ENCODE measurements around the gene LTBP1.

- TF ChIP-seq EZH2phosphoT487 (IDR thresholded peaks at IDR 0.05; ENCODE audit: insufficient read depth, low read depth) (no peak), EZH2 (IDR thresholded peaks at IDR 0.05; ENCODE audit: insufficient read depth, poor library complexity, severe bottlenecking) (no peak)
These were observed 267.7 kb downstream of the LTBP1 start for GRCh38 chr2:33214436-33214835.
